H1 (cell line): ENCODE results near the gene BCAS1. TPM values are rescaled to one million over a fixed set of nuclear protein-coding genes. Genes with fewer than 3 reads are reported as not detected.

Experiments used
- CTCF ChIA-PET: fragments of 300-600 bp; sonication (Branson Sonifier 250); formaldehyde crosslinking; loops from one replicate; lab custom pipeline; 2021; ENCODE audit not compliant: partially characterized antibody; lab: Charles Lee
- POLR2A ChIA-PET: fragments of 300-600 bp; sonication (Branson Sonifier 250); formaldehyde crosslinking; loops from one replicate; lab custom pipeline; 2021; ENCODE audit warnings: inconsistent platforms; ENCODE audit not compliant: partially characterized antibody; lab: Charles Lee
- DNase-seq, 2 experiments: peaks; one replicate each; pipeline versions ENCODE4 v3.0.0 to v3.0.0-alpha.2; 2010 to 2022; ENCODE audit warnings: low spot score in 2 of 2, low read depth in 1 of 2, mixed read lengths in 1 of 2
- FAIRE-seq: peaks from 2 replicates; lab custom pipeline; 2011; peaks lifted over from hg19 to GRCh38; lab: Jason Lieb, UNC
- H2AFZ ChIP-seq: 2 replicates; pipeline ENCODE4 v1.8.1; 2012; ENCODE audit warnings: low read length, inconsistent platforms
- H2AK5ac ChIP-seq: 2 replicates; pipeline ENCODE4 v1.6.1; 2013; ENCODE audit warnings: low read depth, low read length
- H2BK120ac ChIP-seq: replicated peaks from 2 replicates; pipeline ENCODE3; 2013; ENCODE audit warnings: low read depth, low read length, inconsistent platforms
- H2BK12ac ChIP-seq: 2 replicates; pipeline ENCODE4 v1.6.1; 2013; ENCODE audit warnings: low read depth, low read length
- H2BK15ac ChIP-seq: 2 replicates; pipeline ENCODE4 v1.6.1; 2013; ENCODE audit warnings: low read length
- H2BK20ac ChIP-seq: 2 replicates; pipeline ENCODE4 v1.6.1; 2013; ENCODE audit warnings: low read length
- H2BK5ac ChIP-seq: 2 replicates; pipeline ENCODE4 v1.6.1; 2013; ENCODE audit warnings: low read depth, low read length
- H3K14ac ChIP-seq: 2 replicates; pipeline ENCODE4 v1.6.1; 2013; ENCODE audit warnings: inconsistent platforms; ENCODE audit not compliant: insufficient read length
- H3K18ac ChIP-seq: 2 replicates; pipeline ENCODE4 v1.6.1; 2013; ENCODE audit warnings: low read length; ENCODE audit errors: extremely low read depth
- H3K23ac ChIP-seq: 2 replicates; pipeline ENCODE4 v1.6.1; 2013; ENCODE audit warnings: inconsistent platforms; ENCODE audit not compliant: insufficient read length
- H3K23me2 ChIP-seq: 2 replicates; pipeline ENCODE4 v1.6.1; 2013; ENCODE audit warnings: low read depth, low read length
- H3K27ac ChIP-seq: 2 replicates; pipeline ENCODE4 v1.6.1; 2011; ENCODE audit warnings: low read depth, low read length, inconsistent platforms
- H3K27me3 ChIP-seq, 4 experiments: replicated peaks in 1 of 4; 1 replicate in 1 of 4; 2 replicates in 3 of 4; pipeline versions ENCODE4 v1.6.1 to v1.8.1; 2011 to 2013; ENCODE audit warnings: low read length in 3 of 4, mild to moderate bottlenecking in 3 of 4, inconsistent platforms in 2 of 4, mixed read lengths in 2 of 4, moderate library complexity in 1 of 4; ENCODE audit not compliant: control insufficient read depth in 3 of 4, insufficient read depth in 3 of 4; ENCODE audit errors: extremely low read depth in 1 of 4
- H3K36me3 ChIP-seq, 4 experiments: 2 replicates each; pipeline versions ENCODE4 v1.6.1 to v1.8.1; 2011 to 2013; ENCODE audit warnings: mild to moderate bottlenecking in 4 of 4, low read length in 3 of 4, moderate library complexity in 2 of 4, control low read depth in 1 of 4, inconsistent platforms in 1 of 4; ENCODE audit not compliant: insufficient read depth in 4 of 4, control insufficient read depth in 2 of 4
- H3K4ac ChIP-seq: replicated peaks from 2 replicates; pipeline ENCODE3; 2013; ENCODE audit warnings: low read length, low read depth, mixed read lengths, inconsistent platforms; ENCODE audit not compliant: insufficient read length
- H3K4me1 ChIP-seq, 4 experiments: replicated peaks in 1 of 4; 1 replicate in 1 of 4; 2 replicates in 3 of 4; pipeline versions ENCODE4 v1.6.1 to v1.8.1; 2011 to 2013; ENCODE audit warnings: low read length in 3 of 4, inconsistent platforms in 2 of 4, mixed read lengths in 1 of 4; ENCODE audit not compliant: insufficient read depth in 4 of 4, control insufficient read depth in 3 of 4
- H3K4me2 ChIP-seq, 2 experiments: 2 replicates each; pipeline versions ENCODE4 v1.6.1 to v1.8.1; 2011 to 2013; ENCODE audit warnings: low read depth in 2 of 2, low read length in 2 of 2, control low read depth in 1 of 2, inconsistent platforms in 1 of 2, mild to moderate bottlenecking in 1 of 2; ENCODE audit not compliant: insufficient read depth in 1 of 2
- H3K4me3 ChIP-seq, 4 experiments: fragments of 200-600, 300-600 bp in 1 of 4; sonication (generic), shearing (Covaris generic), sonication (Bioruptor Twin) in 1 of 4; 2 replicates each; pipeline versions ENCODE4 v1.5.1 to v1.8.1; 2011 to 2016; ENCODE audit warnings: low read length in 4 of 4, low read depth in 3 of 4, control low read depth in 2 of 4, inconsistent platforms in 2 of 4, mild to moderate bottlenecking in 2 of 4, mixed read lengths in 1 of 4, moderate library complexity in 1 of 4; ENCODE audit not compliant: insufficient read depth in 2 of 4; ENCODE audit errors: extremely low read depth in 1 of 4
- H3K56ac ChIP-seq: replicated peaks from 2 replicates; pipeline ENCODE3; 2013; ENCODE audit warnings: low read depth, mild to moderate bottlenecking, mixed read lengths, low read length, inconsistent platforms; ENCODE audit not compliant: insufficient read length
- H3K79me1 ChIP-seq: 2 replicates; pipeline ENCODE4 v1.6.1; 2013; ENCODE audit warnings: low read depth, low read length, control low read depth
- H3K79me2 ChIP-seq, 2 experiments: 2 replicates each; pipeline versions ENCODE4 v1.6.1 to v1.8.1; 2012 to 2013; ENCODE audit warnings: low read length in 2 of 2, mild to moderate bottlenecking in 2 of 2, inconsistent platforms in 1 of 2; ENCODE audit not compliant: insufficient read depth in 2 of 2, control insufficient read depth in 1 of 2
- H3K9ac ChIP-seq, 4 experiments: replicated peaks in 1 of 4; 1 replicate in 1 of 4; 2 replicates in 3 of 4; pipeline versions ENCODE4 v1.6.1 to v1.8.1; 2011 to 2013; ENCODE audit warnings: low read depth in 3 of 4, low read length in 3 of 4, control low read depth in 2 of 4, mild to moderate bottlenecking in 2 of 4, moderate library complexity in 2 of 4, inconsistent platforms in 1 of 4; ENCODE audit errors: extremely low read depth in 1 of 4
- H3K9me3 ChIP-seq, 2 experiments: 2 replicates each; pipeline versions ENCODE4 v1.6.1 to v1.8.1; 2012 to 2013; ENCODE audit warnings: mild to moderate bottlenecking in 2 of 2, moderate library complexity in 2 of 2, control low read depth in 1 of 2, inconsistent platforms in 1 of 2, low read depth in 1 of 2, low read length in 1 of 2, mixed read lengths in 1 of 2; ENCODE audit not compliant: insufficient read depth in 2 of 2
- H4K20me1 ChIP-seq, 2 experiments: replicated peaks in 1 of 2; 2 replicates each; pipeline versions ENCODE3 to v1.8.1; 2011 to 2013; ENCODE audit warnings: inconsistent platforms in 2 of 2, low read length in 2 of 2, mild to moderate bottlenecking in 1 of 2; ENCODE audit not compliant: insufficient read depth in 2 of 2, control insufficient read depth in 1 of 2
- H4K5ac ChIP-seq: 2 replicates; pipeline ENCODE4 v1.6.1; 2013; ENCODE audit warnings: low read length, low read depth, mixed read lengths, inconsistent platforms; ENCODE audit not compliant: insufficient read length
- H4K8ac ChIP-seq: 2 replicates; pipeline ENCODE4 v1.8.0; 2013; ENCODE audit warnings: mild to moderate bottlenecking, moderate library complexity, low read length, inconsistent platforms; ENCODE audit not compliant: insufficient read depth; ENCODE audit errors: extremely low read depth
- H4K91ac ChIP-seq: replicated peaks from 2 replicates; pipeline ENCODE3; 2013; ENCODE audit warnings: low read length, mixed read lengths, inconsistent platforms; ENCODE audit not compliant: insufficient read length
- CTBP2 ChIP-seq: IDR thresholded peaks from 2 replicates; pipeline ENCODE4 v1.7.0; 2011; ENCODE audit warnings: borderline replicate concordance, mild to moderate bottlenecking, moderate library complexity, mixed read lengths, low read length; ENCODE audit not compliant: insufficient read depth, insufficient read length
- HDAC6 ChIP-seq: IDR thresholded peaks from one replicate; pipeline ENCODE4 v1.7.1; 2012; ENCODE audit warnings: low read depth, mild to moderate bottlenecking, inconsistent platforms, low read length, moderate library complexity
- KDM5A ChIP-seq: fragments of 200-600 bp; IDR thresholded peaks from 2 replicates; pipeline ENCODE4 v1.7.1; 2012; ENCODE audit warnings: mild to moderate bottlenecking, low read length, inconsistent platforms, mixed read lengths
- TBP ChIP-seq: IDR thresholded peaks from 2 replicates; pipeline ENCODE4 v1.6.1; 2011; ENCODE audit warnings: low read depth, low read length, improper control_type of control experiment
- WGBS, 2 experiments: shearing (Covaris generic) in 1 of 2; methylation state at CpG; one replicate each; pipeline versions ENCODE4 v1.1.6 to v1.1.7; 2013 to 2015; ENCODE audit warnings: low lambda C conversion rate in 2 of 2, mixed read lengths in 2 of 2, inconsistent platforms in 1 of 2, low coverage in 1 of 2, missing lambda C conversion rate in 1 of 2; ENCODE audit not compliant: insufficient replicate concordance in 2 of 2, insufficient coverage in 1 of 2, insufficient read length in 1 of 2; ENCODE audit errors: extremely low coverage in 1 of 2, missing lambda C conversion rate in 1 of 2; 5-methylcytosine and 5-hydroxymethylcytosine counted together
- polyA plus RNA-seq, 7 experiments: library from polyadenylated mRNA; depleted of rRNA in 3 of 7; stranded (reverse) in 5 of 7; unstranded in 2 of 7; fragments of >200 nt in 5 of 7; fragments of 200-250 nt in 2 of 7; gene quantifications; 1 replicate in 5 of 7; 2 replicates in 1 of 7; 4 replicates in 1 of 7; pipeline versions ENCODE4 v1.2.1 to v1.2.3, GENCODE V29; 2011 to 2013; ENCODE audit warnings: missing spikeins in 2 of 7, mixed read lengths in 2 of 7
- total RNA-seq: library from RNA; stranded (reverse); fragmentation: NEBNext Ultra II Directional; extraction: Animal tissue kit (Norgen Biotek cat#: 25700); gene quantifications from 2 replicates; pipeline ENCODE4 v1.2.1, GENCODE V29; 2021

BCAS1 gene
- total and polyA plus RNA-seq, 2 of the 8 experiments (the other 6 are each of a cell fraction or from before 2014, with no cell fraction given): 0.06 to 0.19 TPM

GRCh38 chr20:54020348-54020747 is 50.0 kb downstream of the BCAS1 start:
- H2BK20ac ChIP-seq: no peak overlapping the region
- no peaks in the 10 kb centered on the region for H3K79me1 ChIP-seq
- H3K27me3 ChIP-seq: no peaks in the 10 kb centered on the region
- no peak overlapping the region for H3K4me3 ChIP-seq
- H4K8ac ChIP-seq: no peak overlapping the region
- CTCF ChIA-PET: no interaction called here
- H4K20me1 ChIP-seq: no peaks in the 10 kb centered on the region
- no peak overlapping the region for H2AFZ ChIP-seq
- H3K23ac ChIP-seq: no peak overlapping the region
- H2BK120ac ChIP-seq: no peak overlapping the region
- 91% methylated on average over 7 of the region's 7 CpGs; no CpG with 5 or more reads in 1 of the 2 experiments for WGBS, 2 experiments
- H3K56ac ChIP-seq: no peak overlapping the region
- TF ChIP-seq KDM5A (no peak), CTBP2 (no peak), HDAC6 (no peak), TBP (no peak)
- TF ChIP-seq, all 59 proteins: peak for 0
- H3K36me3 ChIP-seq: no peaks in the 10 kb centered on the region
- FAIRE-seq (no peak), DNase-seq (no peak)
- H3K9me3 ChIP-seq: no peaks in the 10 kb centered on the region
- H2AK5ac ChIP-seq: no peak overlapping the region
- no peaks in the 10 kb centered on the region for H3K23me2 ChIP-seq
- H3K27ac ChIP-seq: no peak overlapping the region
- H3K79me2 ChIP-seq: no peaks in the 10 kb centered on the region
- no peak overlapping the region for H4K91ac ChIP-seq
- peaks cover 0 to 1% (median 0%) of the 10 kb centered on the region in 4 experiments; a peak in 1 of 7 replicates for H3K4me1 ChIP-seq
- no peak overlapping the region for H3K4ac ChIP-seq
- no peak overlapping the region for H4K5ac ChIP-seq
- POLR2A ChIA-PET: no interaction called here
- H3K4me2 ChIP-seq: no peak overlapping the region
- no peak overlapping the region for H3K9ac ChIP-seq
- no peak overlapping the region for H2BK15ac ChIP-seq
- H3K14ac ChIP-seq: no peak overlapping the region
- no peak overlapping the region for H2BK5ac ChIP-seq
- no peak overlapping the region for H2BK12ac ChIP-seq
- H3K18ac ChIP-seq: no peak overlapping the region
